ENCODE data around the gene POU2AF1. TPM values are rescaled to one million over a fixed set of nuclear protein-coding genes. Genes with fewer than 3 reads are reported as not detected.

The POU2AF1 gene
- polyA plus RNA-seq, 4 donors, result 0.59 to 1.5 (median 0.92) TPM

- no peak for DNase-seq (ENCODE audit: low read depth in 4 of 4, low spot score in 2 of 4)
Measured at GRCh38 chr11:111349191-111349695, 29.8 kb downstream of the POU2AF1 start.

- no peak for DNase-seq (ENCODE audit: low read depth in 4 of 4, low spot score in 2 of 4)
Measured at GRCh38 chr11:111348147-111348546, 30.9 kb downstream of the POU2AF1 start.

- DNase-seq (ENCODE audit: low read depth in 4 of 4, low spot score in 2 of 4), result no peak
Measured at GRCh38 chr11:111347723-111348115, 31.4 kb downstream of the POU2AF1 start.

- no peak for DNase-seq (ENCODE audit: low read depth in 4 of 4, low spot score in 2 of 4)
Measured at GRCh38 chr11:111347002-111347722, 31.9 kb downstream of the POU2AF1 start.

GRCh38 chr11:111344032-111344431 is 35.0 kb downstream of the POU2AF1 start:
- DNase-seq (ENCODE audit: low read depth in 4 of 4, low spot score in 2 of 4), result no peak

GRCh38 chr11:111342329-111342728 is 36.7 kb downstream of the POU2AF1 start:
- no peak for DNase-seq (ENCODE audit: low read depth in 4 of 4, low spot score in 2 of 4)

- no peak for DNase-seq (ENCODE audit: low read depth in 4 of 4, low spot score in 2 of 4)
Measured at GRCh38 chr11:111339758-111340388, 39.2 kb downstream of the POU2AF1 start.

GRCh38 chr11:111336582-111337256 is 42.4 kb downstream of the POU2AF1 start:
- DNase-seq (ENCODE audit: low read depth in 4 of 4, low spot score in 2 of 4), result no peak

GRCh38 chr11:111336062-111336461 is 43.0 kb downstream of the POU2AF1 start:
- no peak for DNase-seq (ENCODE audit: low read depth in 4 of 4, low spot score in 2 of 4)

- DNase-seq (ENCODE audit: low read depth in 4 of 4, low spot score in 2 of 4), result no peak
Measured at GRCh38 chr11:111335549-111335948, 43.5 kb downstream of the POU2AF1 start.

- no peak for DNase-seq (ENCODE audit: low read depth in 4 of 4, low spot score in 2 of 4)
Measured at GRCh38 chr11:111334532-111335502, 44.3 kb downstream of the POU2AF1 start.

GRCh38 chr11:111331711-111332479 is 47.2 kb downstream of the POU2AF1 start:
- DNase-seq (ENCODE audit: low read depth in 4 of 4, low spot score in 2 of 4), result no peak

GRCh38 chr11:111330234-111330893 is 48.7 kb downstream of the POU2AF1 start:
- no peak for DNase-seq (ENCODE audit: low read depth in 4 of 4, low spot score in 2 of 4)

- DNase-seq (ENCODE audit: low read depth in 4 of 4, low spot score in 2 of 4), result no peak
Measured at GRCh38 chr11:111329306-111330204, 49.5 kb downstream of the POU2AF1 start.

- no peak for DNase-seq (ENCODE audit: low read depth in 4 of 4, low spot score in 2 of 4)
Measured at GRCh38 chr11:111327908-111328624, 51.0 kb downstream of the POU2AF1 start.

GRCh38 chr11:111326824-111327223 is 52.3 kb downstream of the POU2AF1 start:
- DNase-seq (ENCODE audit: low read depth in 4 of 4, low spot score in 2 of 4), result no peak

GRCh38 chr11:111325259-111325658 is 53.8 kb downstream of the POU2AF1 start:
- DNase-seq (ENCODE audit: low read depth in 4 of 4, low spot score in 2 of 4), result no peak

All from left renal cortex interstitium (tissue), 4 donors.